A549 (cell line): ENCODE results near the gene SMIM36.

Source experiments
- CTCF ChIP-seq: fragments of >200 bp; sonication (Bioruptor Twin); formaldehyde crosslinking; IDR thresholded peaks from 3 replicates; pipeline ENCODE4 v1.5.1; 2016
- EHMT2 ChIP-seq: fragments of 200-600 bp; sonication (generic); IDR thresholded peaks from 2 replicates; pipeline ENCODE4 v1.6.1; 2016; ENCODE audit warnings: antibody characterized with exemption, low read depth, mild to moderate bottlenecking, moderate library complexity
- POLR2A ChIP-seq: IDR thresholded peaks from 2 replicates; pipeline ENCODE4 v1.6.1; 2012; ENCODE audit warnings: mild to moderate bottlenecking, low read length
- RAD21 ChIP-seq, 2 experiments: fragments of >200 bp in 1 of 2; sonication (Bioruptor Twin) in 1 of 2; formaldehyde crosslinking in 1 of 2; IDR thresholded peaks in 1 of 2; conservative IDR thresholded peaks in 1 of 2; 2 replicates in 1 of 2; 3 replicates in 1 of 2; pipeline ENCODE4 v1.6.1; 2012 to 2018; ENCODE audit warnings: inconsistent platforms in 1 of 2
- RCOR1 ChIP-seq: fragments of 150-350 bp; IDR thresholded peaks from 2 replicates; pipeline ENCODE4 v1.6.1; 2014; ENCODE audit warnings: antibody characterized with exemption, low read length, low read depth
- TF ChIP-seq, protein P1 (sequence below): fragments of 200-600 bp; sonication (generic); IDR thresholded peaks from 2 replicates; pipeline ENCODE4 v1.6.1; 2016; ENCODE audit warnings: antibody characterized with exemption, mild to moderate bottlenecking, moderate library complexity

- TF ChIP-seq, protein P1, sequence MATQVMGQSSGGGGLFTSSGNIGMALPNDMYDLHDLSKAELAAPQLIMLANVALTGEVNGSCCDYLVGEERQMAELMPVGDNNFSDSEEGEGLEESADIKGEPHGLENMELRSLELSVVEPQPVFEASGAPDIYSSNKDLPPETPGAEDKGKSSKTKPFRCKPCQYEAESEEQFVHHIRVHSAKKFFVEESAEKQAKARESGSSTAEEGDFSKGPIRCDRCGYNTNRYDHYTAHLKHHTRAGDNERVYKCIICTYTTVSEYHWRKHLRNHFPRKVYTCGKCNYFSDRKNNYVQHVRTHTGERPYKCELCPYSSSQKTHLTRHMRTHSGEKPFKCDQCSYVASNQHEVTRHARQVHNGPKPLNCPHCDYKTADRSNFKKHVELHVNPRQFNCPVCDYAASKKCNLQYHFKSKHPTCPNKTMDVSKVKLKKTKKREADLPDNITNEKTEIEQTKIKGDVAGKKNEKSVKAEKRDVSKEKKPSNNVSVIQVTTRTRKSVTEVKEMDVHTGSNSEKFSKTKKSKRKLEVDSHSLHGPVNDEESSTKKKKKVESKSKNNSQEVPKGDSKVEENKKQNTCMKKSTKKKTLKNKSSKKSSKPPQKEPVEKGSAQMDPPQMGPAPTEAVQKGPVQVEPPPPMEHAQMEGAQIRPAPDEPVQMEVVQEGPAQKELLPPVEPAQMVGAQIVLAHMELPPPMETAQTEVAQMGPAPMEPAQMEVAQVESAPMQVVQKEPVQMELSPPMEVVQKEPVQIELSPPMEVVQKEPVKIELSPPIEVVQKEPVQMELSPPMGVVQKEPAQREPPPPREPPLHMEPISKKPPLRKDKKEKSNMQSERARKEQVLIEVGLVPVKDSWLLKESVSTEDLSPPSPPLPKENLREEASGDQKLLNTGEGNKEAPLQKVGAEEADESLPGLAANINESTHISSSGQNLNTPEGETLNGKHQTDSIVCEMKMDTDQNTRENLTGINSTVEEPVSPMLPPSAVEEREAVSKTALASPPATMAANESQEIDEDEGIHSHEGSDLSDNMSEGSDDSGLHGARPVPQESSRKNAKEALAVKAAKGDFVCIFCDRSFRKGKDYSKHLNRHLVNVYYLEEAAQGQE: no peak
- TF ChIP-seq POLR2A (no peak), CTCF (no peak), RAD21 (conservative IDR thresholded peaks at IDR 0.05 in 1 of 2, IDR thresholded peaks at IDR 0.05 in 1 of 2) (no peak), RCOR1 (no peak), EHMT2 (no peak)
These were observed 44.5 kb upstream of the SMIM36 start for GRCh38 chr17:55555772-55556171.
